ENCODE measurements around the gene PTTG1IP.

The PTTG1IP gene

DNA sequence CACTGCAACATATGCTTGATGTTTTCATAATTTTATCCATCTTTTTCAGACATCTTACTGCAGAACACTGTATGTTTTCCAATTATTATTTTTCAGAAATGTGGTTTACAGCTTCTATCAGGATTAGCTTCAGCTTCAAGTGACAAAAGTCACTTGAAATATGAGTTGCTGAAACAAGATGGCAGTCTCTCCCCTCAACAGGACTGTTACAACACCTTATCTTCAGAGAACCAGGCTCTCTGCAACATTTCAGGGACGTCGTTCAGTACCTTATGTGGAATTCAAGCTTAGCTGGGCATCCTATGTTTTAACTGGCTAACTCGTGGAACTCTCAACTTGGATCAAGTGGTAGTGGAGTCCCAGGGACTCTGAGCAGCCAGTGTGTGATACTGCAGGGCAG is 69.8 kb downstream of the PTTG1IP start:
- DNase-seq (ENCODE audit: low read depth in 4 of 4, low spot score in 1 of 4), result no peak

DNA sequence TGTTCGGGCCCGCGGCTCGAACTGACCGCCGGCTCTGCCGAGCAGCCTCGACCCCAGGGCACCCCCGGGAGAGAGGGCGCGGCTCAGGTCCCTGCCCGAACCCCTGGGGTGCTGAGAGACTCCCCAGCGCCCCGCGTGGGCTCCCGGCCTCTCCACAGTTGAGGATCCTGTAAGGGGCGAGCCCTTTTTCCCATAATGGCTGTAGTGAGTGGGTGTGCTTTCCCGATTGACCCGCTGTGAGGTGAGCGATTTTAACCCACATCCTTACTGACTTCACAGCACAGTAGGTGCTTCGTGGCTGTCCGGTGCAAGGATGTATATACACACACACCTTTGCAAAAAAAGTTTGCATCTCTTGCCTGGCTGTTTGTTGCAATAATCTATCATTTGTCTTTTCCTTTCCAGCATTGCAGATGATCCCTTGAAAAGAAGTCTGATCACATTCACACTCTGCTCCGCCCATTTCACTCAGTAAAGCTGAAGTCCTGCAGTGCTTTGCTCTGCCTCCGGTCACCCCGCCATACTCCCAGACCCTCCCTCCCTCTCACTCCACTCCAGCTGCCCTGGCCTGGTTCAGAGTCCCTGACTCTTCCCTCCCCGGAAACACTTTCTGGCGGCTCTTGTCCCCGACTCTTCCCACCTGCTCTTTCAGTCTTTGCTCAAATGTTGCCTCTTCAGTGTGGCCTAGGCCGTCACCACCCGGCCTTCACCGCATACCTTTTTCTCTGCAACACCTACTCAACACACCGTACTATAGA is 70.9 kb downstream of the PTTG1IP start:
- no peak for DNase-seq (ENCODE audit: low read depth in 4 of 4, low spot score in 1 of 4)

DNA sequence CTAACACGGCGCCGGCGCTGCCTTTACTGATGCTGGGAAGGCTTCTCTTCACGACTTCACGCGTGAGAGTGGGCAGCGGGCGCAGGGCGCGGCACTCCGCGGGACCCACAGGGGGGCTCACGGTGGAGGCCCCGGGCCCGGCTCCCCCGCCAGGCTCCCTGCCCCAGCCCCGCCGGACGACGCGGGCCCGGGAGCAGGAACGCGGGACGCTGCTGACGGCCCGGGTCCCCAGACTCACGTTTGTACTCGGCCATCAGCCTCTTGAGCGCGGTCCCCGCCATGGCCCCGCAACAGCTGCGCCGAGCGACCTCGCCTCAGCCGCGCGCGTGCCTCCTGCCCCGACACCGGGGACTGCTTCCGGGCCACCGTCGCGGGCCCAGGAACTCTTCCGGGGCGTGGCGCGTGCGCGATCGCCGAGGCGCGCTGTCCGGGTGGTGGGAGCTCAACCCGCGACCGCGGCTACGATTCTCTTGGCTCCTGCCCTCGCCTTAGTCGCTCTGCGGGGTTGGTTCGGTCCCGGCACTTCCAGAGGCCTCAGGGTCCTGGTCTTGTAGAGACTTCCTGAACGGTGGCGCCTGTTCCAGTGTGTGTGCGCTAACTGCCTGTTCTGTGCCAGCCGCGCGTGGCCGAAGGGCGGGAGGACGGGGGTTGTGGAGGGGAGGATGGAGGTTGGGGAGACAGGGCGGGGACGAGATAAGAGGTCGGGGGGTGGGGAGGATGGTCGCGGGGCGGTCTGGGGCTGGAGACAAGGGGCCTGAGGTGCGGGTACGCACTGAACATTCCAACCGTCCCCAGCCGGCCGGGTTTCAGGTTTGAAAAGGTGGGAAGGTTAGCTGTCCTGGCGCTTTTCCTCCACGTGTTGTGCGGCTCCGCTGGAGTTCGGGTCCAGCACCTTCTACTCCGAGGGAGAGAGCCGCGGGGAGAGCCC is 71.8 kb downstream of the PTTG1IP start, which contains the start of gene UBE2G2:
TSS of gene UBE2G2 (minus strand) at position 353 of the 928 bp plus-strand sequence. CDS start at position 281, 72 bp downstream.
- peak; percentile 71 to 81 (median 80) for DNase-seq (ENCODE audit: low read depth in 4 of 4, low spot score in 1 of 4)

DNA sequence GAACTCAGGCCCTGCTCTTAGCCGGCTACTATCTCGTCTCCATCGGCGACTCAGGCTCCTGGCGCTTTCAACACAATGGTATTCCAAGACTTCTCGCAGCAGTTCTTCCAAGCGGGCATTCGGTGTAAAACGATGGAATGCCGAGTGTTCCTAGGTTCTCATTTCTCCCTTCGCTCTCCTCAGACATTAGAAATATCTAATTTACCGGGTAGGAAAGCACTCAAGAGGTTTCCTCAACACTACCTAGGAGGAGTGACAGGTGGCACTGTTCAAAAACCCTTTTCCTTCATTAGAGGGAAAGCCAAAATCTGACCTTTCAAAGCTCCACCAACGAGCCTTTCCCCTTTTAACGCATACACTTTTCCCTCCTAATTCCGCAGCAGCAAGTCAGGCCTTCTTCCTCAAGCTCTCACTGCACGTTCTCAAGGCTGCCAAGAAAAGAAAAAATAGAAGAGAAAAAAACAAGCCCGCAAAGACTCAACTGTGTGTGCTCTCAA is 72.5 kb downstream of the PTTG1IP start:
- peak in 1 of 4 experiments; percentile 9 for DNase-seq (ENCODE audit: low read depth in 4 of 4, low spot score in 1 of 4)

DNA sequence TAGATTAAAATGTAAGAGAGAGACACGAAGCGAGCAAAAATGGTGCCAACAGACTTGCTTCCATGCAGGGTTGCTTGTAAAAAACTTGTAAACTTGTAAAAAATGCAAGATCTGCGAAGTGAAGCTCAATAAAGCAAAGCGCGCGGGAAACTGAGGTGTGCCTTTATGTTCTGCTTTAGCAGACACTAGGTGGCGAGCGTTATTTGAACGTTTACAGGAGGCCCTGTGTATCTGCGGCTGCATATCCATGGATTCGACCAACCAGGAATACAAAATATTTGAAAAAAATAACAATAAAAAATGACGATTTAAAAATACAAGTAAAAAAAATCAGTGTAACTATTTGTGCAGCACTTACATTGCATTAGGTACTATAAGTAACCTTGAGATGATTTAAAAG is 73.4 kb downstream of the PTTG1IP start:
- no peak for DNase-seq (ENCODE audit: low read depth in 4 of 4, low spot score in 1 of 4)

DNA sequence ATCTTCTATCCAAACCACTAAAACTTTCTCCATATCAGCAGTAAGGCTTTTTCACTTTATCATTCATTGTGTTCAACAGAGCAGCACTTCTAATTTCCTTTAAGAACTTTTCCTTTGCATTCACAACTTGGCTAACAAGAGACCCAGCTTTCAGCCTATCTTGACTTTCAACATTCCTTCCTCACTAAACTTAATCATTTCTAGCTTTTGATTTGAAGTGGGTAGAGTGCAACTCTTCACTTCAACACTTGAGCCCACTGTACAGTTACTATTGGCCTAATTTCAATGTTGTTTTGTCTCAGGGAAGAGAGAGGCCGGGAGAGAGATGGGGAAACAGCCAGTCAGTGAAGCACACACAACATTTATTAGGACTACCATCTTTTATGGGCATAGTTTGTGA is 73.8 kb downstream of the PTTG1IP start:
- DNase-seq (ENCODE audit: low read depth in 4 of 4, low spot score in 1 of 4), result no peak

Measured in stimulated activated CD4-positive, alpha-beta T cell treated with anti-CD3 and anti-CD28 coated beads, Interleukin-1b, Interleukin-23, amount 100 ng/mL, for 24 hours (primary cell).